SK-N-MC (cell line): ENCODE results near the gene C2orf49.

Experiments
- EZH2 ChIP-seq: fragments of 200-600 bp; sonication (generic); IDR thresholded peaks from one replicate; pipeline ENCODE4 v1.6.1; 2017; ENCODE audit warnings: antibody characterized with exemption
- FOXP2 ChIP-seq: optimal IDR thresholded peaks from 2 replicates; pipeline ENCODE3; 2011; ENCODE audit warnings: mild to moderate bottlenecking, moderate library complexity; ENCODE audit not compliant: insufficient read depth; ENCODE audit errors: extremely low read length, control extremely low read depth
- POLR2AphosphoS5 ChIP-seq: IDR thresholded peaks from 2 replicates; pipeline ENCODE4 v1.6.1; 2012; ENCODE audit warnings: mild to moderate bottlenecking, low read depth, low read length, borderline replicate concordance

GRCh38 chr2:105394951-105395611, 57.7 kb downstream of the C2orf49 start:
- no peak for TF ChIP-seq EZH2
- no peak for TF ChIP-seq POLR2AphosphoS5
- no peak for TF ChIP-seq FOXP2
